Measurements from ENCODE around the gene TAF12. TPM values are rescaled to one million over a fixed set of nuclear protein-coding genes. Genes with fewer than 3 reads are reported as not detected.
A peak's percentile ranks its signal among the peaks of the same experiment; 100 is the strongest.
"Not testable (repeated sequence)": the region's sequence is repeated elsewhere in the genome, so short reads cannot be mapped to it uniquely, and the experiment has no call there.

The TAF12 gene
- total RNA-seq, 4 donors from 2014 or later, result 15.4 to 25.4 (median 18.4) TPM

DNA sequence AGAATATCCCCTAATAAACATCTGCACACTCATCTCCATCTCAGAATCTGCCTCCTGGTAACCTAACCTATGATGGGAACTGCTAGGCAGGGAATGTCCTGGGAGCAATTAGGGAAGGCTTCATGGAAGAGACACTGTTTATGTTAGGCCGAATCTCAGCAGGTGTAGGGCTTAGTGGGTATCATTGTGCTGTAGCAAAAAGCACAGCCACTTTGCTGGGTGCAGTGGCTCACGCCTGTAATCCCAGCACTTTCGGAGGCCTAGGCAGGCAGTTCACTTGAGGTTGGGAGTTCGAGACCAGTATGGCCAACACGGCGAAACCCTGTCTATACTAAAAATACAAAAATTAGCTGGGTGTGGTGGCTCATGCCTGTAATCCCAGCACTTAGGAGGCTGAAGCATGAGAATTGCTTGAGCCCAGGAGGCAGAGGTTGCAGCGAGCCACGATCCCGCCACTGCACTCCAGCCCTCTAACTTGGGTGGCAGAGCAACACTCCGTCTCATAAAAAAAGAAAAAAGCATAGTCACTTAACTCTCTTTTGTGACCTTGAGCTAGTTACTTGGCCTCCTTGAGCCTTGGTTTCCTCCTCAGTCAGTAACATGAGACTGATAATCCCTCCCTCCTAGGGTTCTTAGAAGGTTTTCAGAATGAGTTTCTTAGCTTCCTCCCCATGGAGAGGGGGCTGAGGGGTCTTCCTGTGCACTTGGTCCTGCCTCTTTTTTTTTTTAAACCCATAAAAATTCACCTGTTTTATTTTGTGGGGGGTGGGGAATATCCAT, 47.3 kb downstream of the TAF12 start:
- no peak for DNase-seq
- Histone ChIP-seq H3K27me3 (no peaks in the 10 kb centered on the region), H3K4me3 (replicated peaks in 1 of 3) (no peak overlapping the region), H3K27ac (no peak overlapping the region), H3K4me1 (peaks cover 3 to 4% of the 10 kb centered on the region in 2 donors), H3K9me3 (no peaks in the 10 kb centered on the region), H3K36me3 (no peaks in the 10 kb centered on the region)
- intact Hi-C loops (cut with DNase I), result no loop called here
- TF ChIP-seq POLR2A (IDR thresholded peaks at IDR 0.05), result no peak
- no peak for TF ChIP-seq CTCF (IDR thresholded peaks at IDR 0.05)
- 96 to 97% methylated on average over 10 of the region's 10 CpGs for WGBS, 2 donors

DNA sequence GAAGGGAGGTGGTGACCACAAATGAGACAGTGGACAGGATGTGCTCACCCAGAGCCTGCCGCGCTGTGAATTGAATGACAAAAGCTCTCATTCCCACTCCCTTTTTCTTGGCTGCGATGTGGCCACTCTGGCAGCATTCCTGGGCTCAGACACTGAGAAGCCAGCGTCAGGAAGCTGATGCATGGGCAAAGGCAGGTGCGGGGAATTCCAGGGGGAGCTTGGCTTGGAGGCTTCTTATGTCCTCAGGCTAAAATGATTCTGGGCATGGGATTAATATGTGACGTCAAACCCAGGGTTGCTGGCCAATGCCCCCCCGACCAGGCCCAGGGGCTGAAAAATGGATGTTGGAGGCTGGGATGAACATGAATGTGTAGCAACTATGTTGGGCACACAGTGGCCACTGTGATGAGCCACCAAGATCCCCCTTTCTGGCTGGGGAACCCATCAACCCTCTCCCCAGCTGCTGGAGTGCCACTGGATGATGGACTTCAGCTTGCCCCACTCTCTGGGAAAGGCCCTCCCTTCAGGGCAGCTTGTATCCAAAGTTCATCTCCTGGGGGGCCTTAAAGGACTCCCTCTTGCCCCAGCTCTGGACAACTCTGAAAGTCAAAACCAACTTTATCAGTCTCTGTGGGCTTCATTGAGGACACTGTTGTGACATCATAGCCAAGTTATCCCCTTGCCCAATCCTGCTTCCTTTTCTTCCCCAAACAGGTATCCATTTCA, 48.0 kb downstream of the TAF12 start:
- H3K27me3 ChIP-seq; H3K9me3 ChIP-seq; H3K4me1 ChIP-seq; intact Hi-C loops (cut with DNase I); H3K4me3 ChIP-seq (replicated peaks in 1 of 3); H3K27ac ChIP-seq; H3K36me3 ChIP-seq: not testable (repeated sequence)
- peak in 1 of 2 donors; percentile 35 for DNase-seq
- WGBS, 2 donors, result 37 to 77% methylated on average over 6 to 7 of the region's 7 CpGs

GRCh38 chr1:28593988-28594356, 48.9 kb downstream of the TAF12 start:
- intact Hi-C loops (cut with DNase I); H3K4me1 ChIP-seq; H3K27me3 ChIP-seq; H3K36me3 ChIP-seq; H3K27ac ChIP-seq; H3K4me3 ChIP-seq (replicated peaks in 1 of 3); DNase-seq; H3K9me3 ChIP-seq: not testable (repeated sequence)
- WGBS, 2 donors, result 77 to 92% methylated on average over 3 of the region's 3 CpGs

DNA sequence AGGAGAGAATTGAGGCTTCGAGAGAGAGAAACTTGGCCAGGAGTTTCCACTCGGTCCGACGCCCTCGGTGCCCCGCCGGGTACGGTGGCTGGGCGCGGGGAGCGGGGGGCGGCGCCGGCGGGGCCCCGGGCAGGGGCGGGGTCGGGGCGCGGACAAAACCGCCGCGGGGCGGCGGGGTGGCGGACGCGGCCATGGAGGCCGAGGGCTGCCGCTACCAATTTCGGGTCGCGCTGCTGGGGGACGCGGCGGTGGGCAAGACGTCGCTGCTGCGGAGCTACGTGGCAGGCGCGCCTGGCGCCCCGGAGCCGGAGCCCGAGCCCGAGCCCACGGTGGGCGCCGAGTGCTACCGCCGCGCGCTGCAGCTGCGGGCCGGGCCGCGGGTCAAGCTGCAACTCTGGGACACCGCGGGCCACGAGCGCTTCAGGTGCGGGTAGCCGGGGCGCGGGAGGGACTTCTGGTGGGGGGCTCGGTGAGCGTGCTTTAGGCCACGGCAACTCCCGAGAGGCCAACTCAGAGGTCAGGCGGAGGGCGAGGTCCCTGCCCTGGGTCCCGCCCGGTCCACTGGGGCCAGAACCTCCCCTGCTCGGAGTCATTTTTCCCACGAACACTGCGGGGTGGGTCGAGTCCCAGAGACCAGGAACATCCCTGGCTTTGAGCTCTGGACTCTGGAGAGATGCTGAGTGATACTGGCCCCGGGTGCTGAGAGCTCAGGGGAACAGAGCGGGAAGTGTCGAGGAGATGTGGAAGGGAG, 50.4 kb downstream of the TAF12 start:
- DNase-seq, result no peak
- TF ChIP-seq POLR2A (IDR thresholded peaks at IDR 0.05) (peak in 1 of 2 donors; percentile 15), CTCF (IDR thresholded peaks at IDR 0.05) (peak in 1 of 6 experiments; percentile 9)
- no peaks in the 10 kb centered on the region for H3K36me3 ChIP-seq
- intact Hi-C loops (cut with DNase I), result no loop called here
- H3K27me3 ChIP-seq, result no peaks in the 10 kb centered on the region
- H3K4me3 ChIP-seq (replicated peaks in 1 of 3), result peak overlapping the region in 1 of 3 donors; percentile 51
- no peak overlapping the region for H3K27ac ChIP-seq
- peaks cover 3 to 4% of the 10 kb centered on the region in 2 donors for H3K4me1 ChIP-seq
- 8 to 22% methylated on average over 6 to 22 of the region's 81 CpGs for WGBS, 2 donors
- H3K9me3 ChIP-seq, result no peaks in the 10 kb centered on the region

DNA sequence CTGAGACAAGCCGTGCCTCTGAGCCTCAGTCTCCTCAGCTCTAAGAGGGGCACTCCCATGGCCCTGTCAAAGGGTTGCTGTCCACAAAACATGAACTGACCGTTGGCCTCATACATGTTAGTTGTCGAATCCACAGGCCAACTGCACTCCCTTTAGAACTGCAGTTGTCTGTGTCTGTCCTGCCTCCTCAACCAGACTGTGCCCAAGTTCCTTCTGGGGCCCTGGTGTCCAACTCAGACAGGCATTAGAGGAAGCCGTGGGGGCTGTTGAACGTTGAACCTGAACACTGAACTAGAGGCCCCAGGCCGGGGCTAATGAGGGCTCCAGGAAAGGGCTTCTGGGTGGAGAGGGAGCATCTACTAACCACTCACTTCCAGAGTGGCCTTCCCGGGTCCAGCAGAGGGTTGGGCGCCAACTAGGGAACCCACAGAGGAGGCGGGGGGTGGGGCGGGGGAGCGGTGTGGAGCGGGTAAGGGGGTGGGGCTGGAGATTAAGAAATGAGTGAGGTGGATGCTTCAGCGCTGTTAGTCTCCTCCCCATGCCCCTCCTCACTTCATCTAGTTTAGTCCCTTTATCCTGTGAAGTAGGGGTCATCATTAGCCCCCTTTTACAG, 51.1 kb downstream of the TAF12 start, which contains the start of gene RAB42:
TSS of gene RAB42 (plus strand) at position 558 of the 613 bp plus-strand sequence. CDS start 247 bp downstream, outside the sequence.
- TF ChIP-seq CTCF (IDR thresholded peaks at IDR 0.05), result no peak
- no peak for TF ChIP-seq POLR2A (IDR thresholded peaks at IDR 0.05)
- no peaks in the 10 kb centered on the region for H3K27me3 ChIP-seq
- no peak within 1 kb of the TSS for H3K27ac ChIP-seq
- peak; percentile 29 to 47 for DNase-seq
- no peaks in the 10 kb centered on the region for H3K36me3 ChIP-seq
- H3K9me3 ChIP-seq, result no peaks in the 10 kb centered on the region
- WGBS, 2 donors, result 35 to 43% methylated on average over 8 to 12 of the region's 13 CpGs
- peaks cover 3 to 4% of the 10 kb centered on the region in 2 donors for H3K4me1 ChIP-seq
- intact Hi-C loops (cut with DNase I), result no loop called here
- peak within 1 kb of the TSS in 1 of 3 donors; percentile 51 for H3K4me3 ChIP-seq (replicated peaks in 1 of 3)

GRCh38 chr1:28586585-28587391, 56.1 kb downstream of the TAF12 start:
- H3K27ac ChIP-seq; intact Hi-C loops (cut with DNase I); H3K4me3 ChIP-seq (replicated peaks in 1 of 3); H3K9me3 ChIP-seq; H3K36me3 ChIP-seq; H3K27me3 ChIP-seq; H3K4me1 ChIP-seq; DNase-seq: not testable (repeated sequence)
- 92 to 94% methylated on average over 19 of the region's 19 CpGs for WGBS, 2 donors
